Transverse colon (tissue), 4 donors: ENCODE data around the gene THOC7. TPM values are rescaled to one million over a fixed set of nuclear protein-coding genes. Genes with fewer than 3 reads are reported as not detected.

Experiments
- DNase-seq: peaks from one replicate; pipeline ENCODE4 v3.0.0-alpha.2; 2019
- H3K27ac ChIP-seq, 4 donors: fragments of 200-600 bp; sonication (generic); 2 replicates each; pipeline ENCODE4 v1.5.1; 2016 to 2018; ENCODE audit warnings: inconsistent platforms in 4 of 4
- H3K27me3 ChIP-seq: fragments of 200-600 bp; sonication (generic); 2 replicates; pipeline ENCODE4 v1.5.1; 2017; ENCODE audit warnings: inconsistent platforms
- H3K36me3 ChIP-seq, 4 donors: fragments of 200-600 bp; sonication (generic); 2 replicates each; pipeline ENCODE4 v1.5.1; 2017 to 2019; ENCODE audit warnings: inconsistent platforms in 4 of 4
- H3K4me1 ChIP-seq, 4 donors: fragments of 200-600 bp; sonication (generic); 2 replicates each; pipeline ENCODE4 v1.5.1; 2017 to 2020; ENCODE audit warnings: inconsistent platforms in 4 of 4
- H3K4me3 ChIP-seq, 4 donors: fragments of 200-600 bp; sonication (generic); 1 replicate in 1 of 4; 2 replicates in 3 of 4; pipeline versions ENCODE4 v1.5.1 to v1.6.1; 2017 to 2019; ENCODE audit warnings: inconsistent platforms in 4 of 4
- H3K9me3 ChIP-seq, 2 donors: fragments of 200-600 bp; sonication (generic); 2 replicates each; pipeline ENCODE4 v1.5.1; 2017 to 2019; ENCODE audit warnings: inconsistent platforms in 2 of 2
- CTCF ChIP-seq, 5 experiments: fragments of 200-600 bp in 3 of 5; fragments of 450-650 bp in 2 of 5; sonication (generic) in 3 of 5; IDR thresholded peaks; 1 replicate in 2 of 5; 2 replicates in 3 of 5; pipeline ENCODE4 v1.5.1; 2016 to 2017; ENCODE audit warnings: antibody characterized with exemption in 5 of 5, inconsistent platforms in 3 of 5, mild to moderate bottlenecking in 2 of 5, moderate library complexity in 1 of 5
- EP300 ChIP-seq: sonication (generic); formaldehyde crosslinking; IDR thresholded peaks from one replicate; pipeline ENCODE4 v1.6.1; 2017; ENCODE audit warnings: antibody characterized with exemption, low read depth
- POLR2A ChIP-seq: fragments of 450-650 bp; IDR thresholded peaks from one replicate; pipeline ENCODE4 v1.6.1; 2016; ENCODE audit warnings: antibody characterized with exemption, mild to moderate bottlenecking, moderate library complexity
- POLR2AphosphoS5 ChIP-seq, 3 donors: sonication (generic); formaldehyde crosslinking; IDR thresholded peaks; one replicate each; pipeline ENCODE4 v1.6.1; 2016; ENCODE audit warnings: antibody characterized with exemption in 3 of 3
- WGBS, 2 donors: methylation state at CpG; one replicate each; pipeline ENCODE4 v1.1.5; 2018; ENCODE audit warnings: low coverage in 1 of 2; 5-methylcytosine and 5-hydroxymethylcytosine counted together
- in situ Hi-C, 4 donors: fragments of 200-750 bp; cut with MboI; loops; one replicate each; pipeline versions ENCODE4 v1.15.0 to v1.15.1; 2017; ENCODE audit warnings: low sequenced_read_pairs in 3 of 4, low pct_ligation_motif_present in 1 of 4, low pct_unique_long_range_greater_than_20kb in 1 of 4
- intact Hi-C: fragments of 100-400 bp; cut with DNase I; formaldehyde crosslinking; loops from one replicate; pipeline ENCODE4 v1.15.1; 2023; ENCODE audit warnings: low total_unique reads
- total RNA-seq, 4 donors: library from RNA; depleted of rRNA; stranded (reverse); fragments of >200 nt; gene quantifications; one replicate each; pipeline ENCODE4 v1.1.0, GENCODE V29; 2016

THOC7 gene
- total RNA-seq, 4 donors from 2014 or later = 5.2 to 54.5 (median 40.8) TPM

DNA sequence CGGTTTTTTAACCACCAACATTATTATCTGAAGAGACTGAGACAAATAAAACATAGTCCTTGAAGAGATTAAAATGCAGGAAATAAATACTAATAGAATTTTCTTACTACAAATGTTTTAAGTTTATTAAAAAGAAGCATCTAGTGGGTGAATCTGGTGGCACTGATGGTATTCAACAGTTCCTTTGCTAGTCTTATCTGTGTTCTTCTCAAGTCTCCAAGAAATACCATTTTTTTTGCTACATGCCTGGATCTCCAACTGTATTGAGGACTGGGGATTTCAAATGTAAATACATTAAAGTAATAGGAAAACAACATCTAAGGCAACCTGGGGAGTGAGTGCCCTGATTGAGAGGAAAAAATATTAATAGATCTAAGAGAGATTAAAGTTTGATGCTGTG lies 21.9 kb downstream of the THOC7 start:
- Histone ChIP-seq H3K4me3 (no peak overlapping the region), H3K27me3 (no peaks in the 10 kb centered on the region), H3K9me3 (no peaks in the 10 kb centered on the region), H3K27ac (no peak overlapping the region), H3K36me3 (no peaks in the 10 kb centered on the region), H3K4me1 (no peaks in the 10 kb centered on the region)
- in situ Hi-C loops = no loop called here
- WGBS, 2 donors = 0 to 2% methylated on average over 1 of the region's 1 CpG
- TF ChIP-seq EP300 (no peak), POLR2AphosphoS5 (IDR thresholded peaks at IDR 0.05) (no peak), CTCF (IDR thresholded peaks at IDR 0.05) (no peak), POLR2A (no peak)
- intact Hi-C loops = no loop called here
- DNase-seq = no peak

GRCh38 chr3:63832395-63832794 lies 31.2 kb downstream of the THOC7 start:
- in situ Hi-C loops = no loop called here
- intact Hi-C loops = no loop called here
- no peak for TF ChIP-seq POLR2AphosphoS5 (IDR thresholded peaks at IDR 0.05)
- no peak for TF ChIP-seq POLR2A
- no peak for TF ChIP-seq CTCF (IDR thresholded peaks at IDR 0.05)
- no peak for TF ChIP-seq EP300
- H3K36me3 ChIP-seq = peaks cover 0 to 56% (median 17%) of the 10 kb centered on the region in 4 donors
- H3K9me3 ChIP-seq = no peaks in the 10 kb centered on the region
- no peak overlapping the region for H3K4me3 ChIP-seq
- H3K27me3 ChIP-seq = no peaks in the 10 kb centered on the region
- no peak overlapping the region for H3K27ac ChIP-seq
- 90 to 93% methylated on average over 6 of the region's 6 CpGs for WGBS, 2 donors
- no peaks in the 10 kb centered on the region for H3K4me1 ChIP-seq
- no peak for DNase-seq

- H3K4me1 ChIP-seq = no peaks in the 10 kb centered on the region
- 92 to 96% methylated on average over 3 to 6 of the region's 6 CpGs for WGBS, 2 donors
- H3K27ac ChIP-seq = no peak overlapping the region
- DNase-seq = no peak
- no peaks in the 10 kb centered on the region for H3K9me3 ChIP-seq
- no peak overlapping the region for H3K4me3 ChIP-seq
- intact Hi-C loops (no loop called here), in situ Hi-C loops (no loop called here)
- peaks cover 0 to 50% (median 17%) of the 10 kb centered on the region in 4 donors for H3K36me3 ChIP-seq
- TF ChIP-seq POLR2A (no peak), CTCF (IDR thresholded peaks at IDR 0.05) (no peak), EP300 (no peak), POLR2AphosphoS5 (IDR thresholded peaks at IDR 0.05) (no peak)
- no peaks in the 10 kb centered on the region for H3K27me3 ChIP-seq
Observed at GRCh38 chr3:63830526-63830925, 33.1 kb downstream of the THOC7 start.

DNA sequence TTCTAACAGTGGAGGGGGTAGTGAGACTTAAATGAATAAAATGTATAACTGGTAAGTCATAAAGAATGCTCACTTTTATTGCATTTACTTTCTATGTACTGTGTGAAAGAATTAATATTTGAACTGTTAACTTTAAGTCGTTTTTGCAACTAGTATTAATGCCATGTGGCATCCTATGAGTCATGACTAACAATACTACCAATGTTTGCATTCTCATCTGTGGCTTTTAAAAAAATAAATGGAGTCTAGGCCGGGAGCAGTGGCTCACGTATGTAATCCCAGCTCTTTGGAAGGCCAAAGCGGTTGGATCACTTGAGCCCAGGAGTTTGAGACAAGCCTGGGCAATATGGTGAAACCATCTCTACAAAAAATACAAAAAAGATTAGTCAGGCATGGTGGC lies 39.3 kb downstream of the THOC7 start:
- no peak for TF ChIP-seq POLR2AphosphoS5 (IDR thresholded peaks at IDR 0.05)
- TF ChIP-seq EP300 = no peak
- no peak for TF ChIP-seq POLR2A
- TF ChIP-seq CTCF (IDR thresholded peaks at IDR 0.05) = no peak

More for the DNA sequence above, 39.3 kb downstream of the THOC7 start:
- H3K27me3 ChIP-seq = no peaks in the 10 kb centered on the region
- H3K36me3 ChIP-seq = no peaks in the 10 kb centered on the region
- no peak for DNase-seq
- in situ Hi-C loops (loop anchor here in 1 of 4 donors (5.0 kb wide), 1 partner anchor 472 kb away; no protein-coding TSS in a partner anchor), intact Hi-C loops (no loop called here)
- H3K27ac ChIP-seq = no peak overlapping the region
- H3K9me3 ChIP-seq = no peaks in the 10 kb centered on the region
- WGBS, 2 donors = 71 to 81% methylated on average over 4 of the region's 4 CpGs
- no peaks in the 10 kb centered on the region for H3K4me1 ChIP-seq
- H3K4me3 ChIP-seq = no peak overlapping the region
